Mammary epithelial cell (primary cell): ENCODE measurements around the gene LY6G5C.

ENCODE experiments used
- CTCF ChIP-seq, 2 donors: IDR thresholded peaks in 1 of 2; conservative IDR thresholded peaks in 1 of 2; 2 replicates each; pipeline ENCODE4 v1.5.1; 2011 to 2012; ENCODE audit warnings: inconsistent platforms in 2 of 2, low read length in 2 of 2, mild to moderate bottlenecking in 2 of 2, control low read depth in 1 of 2, low read depth in 1 of 2; ENCODE audit not compliant: insufficient read depth in 1 of 2; ENCODE audit errors: extremely low read depth in 1 of 2
- EZH2 ChIP-seq: IDR thresholded peaks from 2 replicates; pipeline ENCODE4 v1.6.1; 2012; ENCODE audit warnings: low read length, inconsistent platforms, borderline replicate concordance

GRCh38 chr6:31642798-31643570 is 37.9 kb downstream of the LY6G5C start:
- TF ChIP-seq CTCF (conservative IDR thresholded peaks at IDR 0.05 in 1 of 2, IDR thresholded peaks at IDR 0.05 in 1 of 2; ENCODE audit: extremely low read depth in 1 of 2, insufficient read depth in 1 of 2, low read depth in 1 of 2, low read length in 2 of 2) (no peak), EZH2 (no peak)
